ENCODE data around the gene SECTM1.

The SECTM1 gene

DNA sequence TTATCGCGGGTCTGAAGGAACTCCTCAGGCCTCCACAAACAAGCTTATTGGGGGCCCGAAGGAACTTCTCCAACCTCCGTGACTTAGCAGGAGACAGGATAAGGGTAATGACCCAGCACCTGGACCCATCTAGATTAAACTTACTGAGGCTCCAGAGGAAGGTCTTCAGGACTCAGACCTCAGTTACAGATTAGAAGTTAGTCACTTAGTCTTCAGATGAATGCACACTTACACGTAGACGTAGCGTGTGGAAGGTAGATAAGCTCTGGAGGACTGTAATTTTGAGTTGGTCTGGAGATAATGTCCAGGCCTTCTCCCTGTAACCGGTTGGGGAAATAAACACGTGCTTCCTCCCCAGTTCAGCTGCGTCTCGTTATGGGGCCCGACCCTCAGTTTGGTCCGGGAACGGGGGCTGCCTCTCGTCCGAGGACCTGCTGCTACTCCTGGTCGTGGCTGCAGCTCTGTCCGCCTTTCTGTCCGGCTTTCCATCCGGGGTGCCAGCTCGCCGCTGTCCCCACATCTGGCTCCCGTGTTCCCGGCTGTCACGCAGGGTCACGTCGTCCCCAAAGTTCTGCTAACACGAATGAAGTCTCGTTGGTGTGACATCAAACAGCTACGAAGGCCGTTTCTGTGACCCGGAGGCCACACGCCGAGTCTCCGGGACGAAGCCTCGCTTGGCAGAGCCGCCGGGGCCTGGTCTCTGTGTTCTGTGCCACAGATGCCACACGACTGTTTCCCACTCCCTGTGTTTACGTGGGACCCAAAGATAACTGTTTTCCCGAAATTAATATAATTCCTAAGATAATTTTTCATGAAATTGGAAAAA, 11.8 kb upstream of the SECTM1 start:
- TF ChIP-seq Cebpa-rat (IDR thresholded peaks at IDR 0.05), result no peak
- Histone ChIP-seq H3K9me3 (replicated peaks in 1 of 11) (peaks cover 0 to 17% (median 10%) of the 10 kb centered on the region in 11 experiments; a peak in 15 of 22 replicates), H3K4me3 (no peak overlapping the region), H3K36me3 (no peaks in the 10 kb centered on the region), H3K9ac (no peak overlapping the region), H4K20me1 (peaks cover 0 to 9% (median 0%) of the 10 kb centered on the region in 11 experiments; a peak in 3 of 22 replicates), H3K27me3 (peaks cover 0 to 4% (median 0%) of the 10 kb centered on the region in 11 experiments; a peak in 1 of 22 replicates), H3K4me2 (no peak overlapping the region), H3K4me1 (peaks cover 8 to 49% (median 36%) of the 10 kb centered on the region in 10 experiments; a peak in 19 of 20 replicates), H3K27ac (no peak overlapping the region)

DNA sequence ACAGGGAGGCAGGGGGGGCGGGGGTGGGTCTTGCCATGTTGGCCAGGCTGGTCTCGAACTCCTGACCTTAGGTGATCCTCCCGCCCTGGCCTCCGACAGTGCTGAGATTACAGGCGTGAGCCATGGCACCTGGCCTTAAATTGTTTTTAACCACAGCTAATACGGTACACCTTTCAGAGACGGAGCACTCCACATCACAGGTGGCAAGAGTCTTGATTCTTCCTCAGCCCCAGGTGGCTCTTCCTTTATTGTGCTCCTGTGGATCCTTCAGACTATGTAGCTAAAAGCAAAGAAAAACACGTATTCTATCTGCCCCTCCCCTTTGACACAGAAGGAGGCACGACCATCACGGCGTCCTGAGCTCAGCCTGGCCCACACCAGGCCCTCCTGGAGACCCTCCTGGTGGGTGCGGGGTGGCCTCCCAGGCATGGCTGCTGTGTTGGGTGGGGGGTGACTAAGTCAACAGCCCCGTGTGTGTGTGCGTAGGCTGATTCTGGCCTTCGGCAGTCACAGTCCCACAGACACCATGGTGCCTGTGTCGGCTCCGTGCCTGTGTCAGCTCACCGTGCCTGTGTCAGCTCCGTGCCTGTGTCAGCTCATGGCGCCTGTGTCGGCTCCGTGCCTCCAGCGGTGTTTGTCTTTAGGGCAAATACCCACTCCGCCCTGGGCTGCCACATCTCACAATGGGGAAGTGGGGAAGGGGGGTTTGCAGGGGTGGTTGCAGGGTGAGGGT, 10.8 kb upstream of the SECTM1 start:
- no peak overlapping the region for H3K9ac ChIP-seq
- peaks cover 8 to 42% (median 30%) of the 10 kb centered on the region in 10 experiments; a peak in 19 of 20 replicates for H3K4me1 ChIP-seq
- no peaks in the 10 kb centered on the region for H4K20me1 ChIP-seq
- no peak overlapping the region for H3K27ac ChIP-seq
- peaks cover 0 to 17% (median 11%) of the 10 kb centered on the region in 11 experiments; a peak in 15 of 22 replicates for H3K9me3 ChIP-seq (replicated peaks in 1 of 11)
- no peaks in the 10 kb centered on the region for H3K36me3 ChIP-seq
- no peak for TF ChIP-seq Cebpa-rat (IDR thresholded peaks at IDR 0.05)
- no peak overlapping the region for H3K4me2 ChIP-seq
- no peak overlapping the region for H3K4me3 ChIP-seq
- H3K27me3 ChIP-seq, result 0 out of 22 replicates have a peak, but pooled peaks cover 0 to 4% (median 0%) of the 10 kb centered on the region in 11 experiments

- H3K9me3 ChIP-seq (replicated peaks in 1 of 11), result peaks cover 0 to 17% (median 11%) of the 10 kb centered on the region in 11 experiments; a peak in 15 of 22 replicates
- no peak overlapping the region for H3K9ac ChIP-seq
- no peaks in the 10 kb centered on the region for H4K20me1 ChIP-seq
- no peaks in the 10 kb centered on the region for H3K36me3 ChIP-seq
- H3K4me3 ChIP-seq, result no peak overlapping the region
- TF ChIP-seq Cebpa-rat (IDR thresholded peaks at IDR 0.05), result no peak
- no peak overlapping the region for H3K4me2 ChIP-seq
- H3K27ac ChIP-seq, result no peak overlapping the region
- 0 out of 22 replicates have a peak, but pooled peaks cover 0 to 4% (median 0%) of the 10 kb centered on the region in 11 experiments for H3K27me3 ChIP-seq
- peaks cover 8 to 42% (median 30%) of the 10 kb centered on the region in 10 experiments; a peak in 19 of 20 replicates for H3K4me1 ChIP-seq
Measured at GRCh38 chr17:82343560-82343959, 10.0 kb upstream of the SECTM1 start.

DNA sequence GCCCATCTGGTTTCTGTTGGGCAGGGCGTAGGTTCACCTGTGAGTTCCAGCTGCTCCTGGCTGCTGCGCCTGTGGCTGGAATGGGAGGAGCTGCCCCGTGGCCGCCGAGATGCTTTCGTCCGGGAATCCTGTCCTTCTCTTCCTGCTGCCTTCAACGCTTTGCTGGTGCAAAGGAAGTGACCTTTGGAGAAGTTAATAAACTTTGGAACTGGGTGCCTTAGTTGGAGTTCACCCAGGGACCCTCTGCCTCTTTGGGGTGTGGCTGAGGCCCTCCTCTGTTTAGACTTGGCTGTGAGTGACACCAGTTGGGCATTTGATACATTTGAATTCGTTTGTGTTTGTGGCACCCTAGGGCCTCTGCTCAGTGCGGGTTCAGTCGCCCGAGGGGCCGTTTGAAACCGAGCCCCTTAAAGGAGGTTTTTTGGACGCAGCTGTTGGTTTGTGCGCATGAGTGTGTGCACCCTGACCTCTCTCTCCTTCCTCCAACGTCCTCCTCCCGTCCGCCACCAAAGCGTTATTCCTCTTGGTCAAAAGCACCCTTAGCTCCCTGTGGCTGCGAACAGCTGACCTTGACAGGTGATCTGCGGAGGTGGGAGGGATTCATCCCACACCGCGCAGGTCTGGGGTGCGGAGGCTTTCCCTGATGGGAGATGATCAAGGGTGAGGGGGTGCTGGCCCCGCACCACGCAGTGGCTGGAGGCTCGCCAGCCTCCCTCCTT, 9.0 kb upstream of the SECTM1 start:
- H3K4me2 ChIP-seq, result no peak overlapping the region
- no peak overlapping the region for H3K27ac ChIP-seq
- 0 out of 22 replicates have a peak, but pooled peaks cover 0 to 4% (median 0%) of the 10 kb centered on the region in 11 experiments for H3K27me3 ChIP-seq
- TF ChIP-seq Cebpa-rat (IDR thresholded peaks at IDR 0.05), result no peak
- H3K9ac ChIP-seq, result no peak overlapping the region
- H3K9me3 ChIP-seq (replicated peaks in 1 of 11), result peaks cover 0 to 17% (median 11%) of the 10 kb centered on the region in 11 experiments; a peak in 15 of 22 replicates
- H4K20me1 ChIP-seq, result no peaks in the 10 kb centered on the region
- H3K4me1 ChIP-seq, result peaks cover 8 to 45% (median 34%) of the 10 kb centered on the region in 10 experiments; a peak in 19 of 20 replicates
- no peak overlapping the region for H3K4me3 ChIP-seq
- H3K36me3 ChIP-seq, result no peaks in the 10 kb centered on the region

GRCh38 chr17:82339634-82340580, 6.3 kb upstream of the SECTM1 start:
- no peak for TF ChIP-seq Cebpa-rat (IDR thresholded peaks at IDR 0.05)
- peaks cover 19 to 58% (median 48%) of the 10 kb centered on the region in 10 experiments for H3K4me1 ChIP-seq
- H3K27ac ChIP-seq, result no peak overlapping the region
- H4K20me1 ChIP-seq, result peaks cover 0 to under 1% (median 0%) of the 10 kb centered on the region in 11 experiments; a peak in 1 of 22 replicates
- no peak overlapping the region for H3K9ac ChIP-seq
- peaks cover 0 to 12% (median 0%) of the 10 kb centered on the region in 11 experiments; a peak in 3 of 22 replicates for H3K27me3 ChIP-seq
- peaks cover 0 to 17% (median 11%) of the 10 kb centered on the region in 11 experiments; a peak in 15 of 22 replicates for H3K9me3 ChIP-seq (replicated peaks in 1 of 11)
- peak overlapping the region in 9 of 11 experiments; percentile 15 to 95 (median 55); a peak in 13 of 22 replicates for H3K4me2 ChIP-seq
- no peak overlapping the region for H3K4me3 ChIP-seq
- H3K36me3 ChIP-seq, result no peaks in the 10 kb centered on the region

GRCh38 chr17:82338858-82339633, 5.5 kb upstream of the SECTM1 start:
- peak overlapping the region in 9 of 11 experiments; percentile 15 to 95 (median 55); a peak in 16 of 22 replicates for H3K4me2 ChIP-seq
- H3K27me3 ChIP-seq, result peaks cover 5 to 21% (median 8%) of the 10 kb centered on the region in 11 experiments; a peak in 21 of 22 replicates
- peaks cover 0 to 9% (median 6%) of the 10 kb centered on the region in 11 experiments; a peak in 9 of 22 replicates for H4K20me1 ChIP-seq
- no peak overlapping the region for H3K4me3 ChIP-seq
- no peaks in the 10 kb centered on the region for H3K36me3 ChIP-seq
- peaks cover 28 to 67% (median 55%) of the 10 kb centered on the region in 10 experiments for H3K4me1 ChIP-seq
- H3K9me3 ChIP-seq (replicated peaks in 1 of 11), result peaks cover 0 to 17% (median 11%) of the 10 kb centered on the region in 11 experiments; a peak in 15 of 22 replicates
- no peak for TF ChIP-seq Cebpa-rat (IDR thresholded peaks at IDR 0.05)
- 0 out of 22 replicates have a peak overlapping the region, but pooled peaks of 1 of the 11 experiments have one; percentile 13 for H3K9ac ChIP-seq
- H3K27ac ChIP-seq, result peak overlapping the region in 1 of 11 experiments; percentile 16; a peak in 1 of 22 replicates
